HCT116 (cell line): ENCODE measurements around the gene RHOXF1. TPM values are rescaled to one million over a fixed set of nuclear protein-coding genes. Genes with fewer than 3 reads are reported as not detected.

Experiments used
- ATAC-seq: fragments of 200-7000 bp; cut with Tn5 transposase; 2 replicates; pipeline ENCODE4 v1.9.1; 2020; ENCODE audit warnings: mild to moderate bottlenecking, moderate library complexity
- BruUV-seq: library from RNA; stranded (reverse); fragments of 400-500 nt; replicated peaks from 2 replicates; lab custom pipeline; 2021; lab: Mats Ljungman, UMichigan
- CTCF ChIA-PET: fragments of 300-600 bp; sonication (Branson Sonifier 250); formaldehyde crosslinking; loops from one replicate; lab custom pipeline; 2021; ENCODE audit warnings: antibody characterized with exemption; lab: Charles Lee
- POLR2A ChIA-PET: fragments of 300-600, 350-600 bp; sonication (Branson Sonifier 250); formaldehyde crosslinking; loops from one replicate; lab custom pipeline; 2021; ENCODE audit warnings: antibody characterized with exemption; lab: Charles Lee
- RAD21 ChIA-PET, 2 experiments: fragments of 300-600 bp; sonication (Branson Sonifier 250); formaldehyde crosslinking; loops; one replicate each; lab custom pipeline; 2023; ENCODE audit warnings: low total read pairs in 2 of 2; ENCODE audit not compliant: uncharacterized antibody in 2 of 2, unreplicated experiment in 2 of 2, low non-redundant PET in 1 of 2; lab: Charles Lee
- DNase-seq: peaks from one replicate; pipeline ENCODE4 v3.0.0-alpha.2; 2010; ENCODE audit warnings: low read depth, low spot score
- H2AFZ ChIP-seq: fragments of 200-600 bp; shearing (Covaris generic), sonication (generic); 2 replicates; pipeline ENCODE4 v1.6.1; 2017; ENCODE audit warnings: low read depth, mixed run types, mixed read lengths, antibody characterized with exemption, low read length; ENCODE audit not compliant: poor library complexity, severe bottlenecking
- H3K27ac ChIP-seq: 2 replicates; pipeline ENCODE4 v1.5.1; 2012; ENCODE audit warnings: low read depth, low read length
- H3K27me3 ChIP-seq: fragments of 200-600 bp; sonication (generic); 2 replicates; pipeline ENCODE4 v1.6.1; 2016; ENCODE audit warnings: mixed run types, low read length, mixed read lengths; ENCODE audit not compliant: insufficient read depth
- H3K36me3 ChIP-seq, 2 experiments: fragments of 200-500 bp in 1 of 2; fragments of 200-600 bp in 1 of 2; sonication (Bioruptor generic) in 1 of 2; sonication (generic) in 1 of 2; 2 replicates each; pipeline versions ENCODE4 v1.5.1 to v1.6.1; 2014 to 2016; ENCODE audit warnings: low read length in 2 of 2, inconsistent platforms in 1 of 2, mixed read lengths in 1 of 2, mixed run types in 1 of 2; ENCODE audit not compliant: insufficient read depth in 2 of 2, control insufficient read depth in 1 of 2
- H3K4me1 ChIP-seq, 2 experiments: fragments of 200-600 bp in 1 of 2; sonication (generic) in 1 of 2; 2 replicates each; pipeline versions ENCODE4 v1.5.1 to v1.6.1; 2012 to 2017; ENCODE audit warnings: low read length in 2 of 2, inconsistent platforms in 1 of 2, mild to moderate bottlenecking in 1 of 2, mixed read lengths in 1 of 2, mixed run types in 1 of 2, moderate library complexity in 1 of 2; ENCODE audit not compliant: insufficient read depth in 2 of 2, control insufficient read depth in 1 of 2
- H3K4me2 ChIP-seq: fragments of 200-600 bp; sonication (generic); 2 replicates; pipeline ENCODE4 v1.6.1; 2017; ENCODE audit warnings: mixed run types, low read length, mixed read lengths
- H3K4me3 ChIP-seq, 2 experiments: fragments of 200-600 bp in 1 of 2; sonication (generic) in 1 of 2; replicated peaks in 1 of 2; 2 replicates each; pipeline ENCODE4 v1.5.1; 2011 to 2016; ENCODE audit warnings: low read length in 2 of 2, control low read depth in 1 of 2, low read depth in 1 of 2, mild to moderate bottlenecking in 1 of 2, mixed read lengths in 1 of 2, mixed run types in 1 of 2
- H3K79me2 ChIP-seq: fragments of 200-600 bp; sonication (generic); 2 replicates; pipeline ENCODE4 v1.6.1; 2017; ENCODE audit warnings: mild to moderate bottlenecking, mixed run types, low read length, moderate library complexity, mixed read lengths; ENCODE audit not compliant: insufficient read depth
- H3K9ac ChIP-seq: fragments of 200-600 bp; sonication (generic); 2 replicates; pipeline ENCODE4 v1.6.1; 2016; ENCODE audit warnings: low read length, mixed read lengths
- H3K9me2 ChIP-seq: fragments of 200-600 bp; sonication (generic), shearing (Covaris generic); 2 replicates; pipeline ENCODE4 v1.6.1; 2017; ENCODE audit warnings: mixed run types, mild to moderate bottlenecking, moderate library complexity; ENCODE audit not compliant: insufficient read depth
- H3K9me3 ChIP-seq, 2 experiments: fragments of 200-500 bp in 1 of 2; fragments of 200-600 bp in 1 of 2; sonication (Bioruptor generic) in 1 of 2; sonication (generic) in 1 of 2; 2 replicates each; pipeline ENCODE4 v1.6.1; 2014 to 2017; ENCODE audit warnings: low read length in 2 of 2, mixed read lengths in 2 of 2, inconsistent platforms in 1 of 2, low read depth in 1 of 2, mild to moderate bottlenecking in 1 of 2, mixed run types in 1 of 2, moderate library complexity in 1 of 2; ENCODE audit not compliant: control insufficient read depth in 1 of 2, insufficient read depth in 1 of 2
- H4K20me1 ChIP-seq: fragments of 200-600 bp; sonication (generic), shearing (Covaris generic); 2 replicates; pipeline ENCODE4 v1.6.1; 2017; ENCODE audit warnings: mixed run types, mild to moderate bottlenecking, moderate library complexity; ENCODE audit not compliant: insufficient read depth
- ATF3 ChIP-seq: IDR thresholded peaks from 2 replicates; pipeline ENCODE4 v1.6.1; 2012
- CBX3 ChIP-seq: IDR thresholded peaks from 2 replicates; pipeline ENCODE4 v1.6.1; 2012; ENCODE audit warnings: low read depth
- EGR1 ChIP-seq: IDR thresholded peaks from 2 replicates; pipeline ENCODE4 v1.6.1; 2012; ENCODE audit warnings: low read depth
- ELF1 ChIP-seq: IDR thresholded peaks from 2 replicates; pipeline ENCODE4 v1.6.1; 2012; ENCODE audit warnings: low read depth, borderline replicate concordance
- EZH2phosphoT487 ChIP-seq: fragments of 200-600 bp; IDR thresholded peaks from 2 replicates; pipeline ENCODE4 v1.6.1; 2018; ENCODE audit warnings: antibody characterized with exemption, borderline replicate concordance
- FOSL1 ChIP-seq: IDR thresholded peaks from 2 replicates; pipeline ENCODE4 v1.6.1; 2012; ENCODE audit warnings: low read depth
- JUND ChIP-seq: IDR thresholded peaks from 2 replicates; pipeline ENCODE4 v1.6.1; 2012
- POLR2A ChIP-seq: IDR thresholded peaks from 2 replicates; pipeline ENCODE4 v1.7.0; 2011; ENCODE audit warnings: borderline replicate concordance; ENCODE audit not compliant: insufficient read depth, insufficient read length; ENCODE audit errors: extremely low read depth
- RAD21 ChIP-seq: IDR thresholded peaks from 2 replicates; pipeline ENCODE4 v1.6.1; 2012; ENCODE audit warnings: low read depth, mild to moderate bottlenecking
- REST ChIP-seq: IDR thresholded peaks from 2 replicates; pipeline ENCODE4 v1.6.1; 2012; ENCODE audit warnings: low read depth
- SIN3A ChIP-seq: IDR thresholded peaks from 2 replicates; pipeline ENCODE4 v1.6.1; 2012; ENCODE audit warnings: low read depth
- SP1 ChIP-seq: IDR thresholded peaks from 2 replicates; pipeline ENCODE4 v1.6.1; 2012; ENCODE audit warnings: low read depth
- SRF ChIP-seq: IDR thresholded peaks from 2 replicates; pipeline ENCODE4 v1.6.1; 2012; ENCODE audit warnings: low read depth
- TCF7L2 ChIP-seq: IDR thresholded peaks from 2 replicates; pipeline ENCODE4 v1.7.0; 2011; ENCODE audit warnings: borderline replicate concordance, inconsistent platforms; ENCODE audit not compliant: insufficient read depth, insufficient read length; ENCODE audit errors: extremely low read depth
- YY1 ChIP-seq: IDR thresholded peaks from 2 replicates; pipeline ENCODE4 v1.6.1; 2011; ENCODE audit warnings: low read length, low read depth, moderate library complexity, mild to moderate bottlenecking; ENCODE audit not compliant: insufficient replicate concordance; ENCODE audit errors: extremely low read depth
- ZFX ChIP-seq: fragments of 450-650 bp; IDR thresholded peaks from 2 replicates; pipeline ENCODE4 v1.6.1; 2017
- ZNF274 ChIP-seq: fragments of 200-500 bp; sonication (Bioruptor generic); IDR thresholded peaks from 2 replicates; pipeline ENCODE4 v1.6.1; 2014; ENCODE audit warnings: mild to moderate bottlenecking, low read depth, low read length, inconsistent platforms
- intact Hi-C: fragments of 100-400 bp; cut with micrococcal nuclease; formaldehyde crosslinking; loops from 2 replicates; pipeline ENCODE4 v1.10.0; 2022
- total RNA-seq: library from RNA; stranded (reverse); gene quantifications from one replicate; pipeline ENCODE4 v1.2.1, GENCODE V29; 2021; ENCODE audit not compliant: unreplicated experiment
- TF ChIP-seq, protein P1 (sequence below): IDR thresholded peaks from 2 replicates; pipeline ENCODE4 v1.6.1; 2012
- TF ChIP-seq, protein P2 (sequence below): IDR thresholded peaks from 2 replicates; pipeline ENCODE4 v1.6.1; 2011; ENCODE audit warnings: mild to moderate bottlenecking, low read length, moderate library complexity; ENCODE audit not compliant: insufficient replicate concordance; ENCODE audit errors: extremely low read depth

The RHOXF1 gene
- total RNA-seq, 1 experiment from 2014 or later: 0.52 TPM

GRCh38 chrX:120145295-120145925, 29.7 kb upstream of the RHOXF1 start:
- Histone ChIP-seq H3K36me3 (no peaks in the 10 kb centered on the region), H3K27ac (no peak overlapping the region)
- DNase-seq: no peak
- intact Hi-C loops: no loop called here
- POLR2A ChIA-PET: no interaction called here
- TF ChIP-seq EZH2phosphoT487 (no peak), YY1 (no peak), EGR1 (no peak), REST (no peak), CBX3 (no peak), SIN3A (no peak), POLR2A (no peak), JUND (no peak), RAD21 (no peak), ZNF274 (no peak), SRF (no peak), TCF7L2 (no peak), ZFX (no peak), FOSL1 (no peak), ATF3 (no peak), SP1 (no peak), ELF1 (no peak)
- TF ChIP-seq, protein P1, sequence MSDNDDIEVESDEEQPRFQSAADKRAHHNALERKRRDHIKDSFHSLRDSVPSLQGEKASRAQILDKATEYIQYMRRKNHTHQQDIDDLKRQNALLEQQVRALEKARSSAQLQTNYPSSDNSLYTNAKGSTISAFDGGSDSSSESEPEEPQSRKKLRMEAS: no peak
- TF ChIP-seq, protein P2, sequence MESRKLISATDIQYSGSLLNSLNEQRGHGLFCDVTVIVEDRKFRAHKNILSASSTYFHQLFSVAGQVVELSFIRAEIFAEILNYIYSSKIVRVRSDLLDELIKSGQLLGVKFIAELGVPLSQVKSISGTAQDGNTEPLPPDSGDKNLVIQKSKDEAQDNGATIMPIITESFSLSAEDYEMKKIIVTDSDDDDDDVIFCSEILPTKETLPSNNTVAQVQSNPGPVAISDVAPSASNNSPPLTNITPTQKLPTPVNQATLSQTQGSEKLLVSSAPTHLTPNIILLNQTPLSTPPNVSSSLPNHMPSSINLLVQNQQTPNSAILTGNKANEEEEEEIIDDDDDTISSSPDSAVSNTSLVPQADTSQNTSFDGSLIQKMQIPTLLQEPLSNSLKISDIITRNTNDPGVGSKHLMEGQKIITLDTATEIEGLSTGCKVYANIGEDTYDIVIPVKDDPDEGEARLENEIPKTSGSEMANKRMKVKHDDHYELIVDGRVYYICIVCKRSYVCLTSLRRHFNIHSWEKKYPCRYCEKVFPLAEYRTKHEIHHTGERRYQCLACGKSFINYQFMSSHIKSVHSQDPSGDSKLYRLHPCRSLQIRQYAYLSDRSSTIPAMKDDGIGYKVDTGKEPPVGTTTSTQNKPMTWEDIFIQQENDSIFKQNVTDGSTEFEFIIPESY: no peak
- TF ChIP-seq, all 23 proteins: peak for 0
- H3K27me3 ChIP-seq: no peaks in the 10 kb centered on the region
- RAD21 ChIA-PET: no interaction called here
- no peak overlapping the region for H3K4me2 ChIP-seq
- H4K20me1 ChIP-seq: no peaks in the 10 kb centered on the region
- no peak overlapping the region for H3K9ac ChIP-seq
- CTCF ChIA-PET: no interaction called here
- H3K4me1 ChIP-seq: peaks cover 4 to 6% of the 10 kb centered on the region in 2 experiments; a peak in 3 of 4 replicates
- H3K9me2 ChIP-seq: no peaks in the 10 kb centered on the region
- no peak overlapping the region for H2AFZ ChIP-seq
- no peaks in the 10 kb centered on the region for H3K9me3 ChIP-seq
- H3K79me2 ChIP-seq: no peaks in the 10 kb centered on the region
- H3K4me3 ChIP-seq: no peak overlapping the region
- no TSS peak for BruUV-seq
- no peak for ATAC-seq
